ENCODE data around the gene GRIN2A.

Gene GRIN2A

GRCh38 chr16:10121491-10121890 lies 60.7 kb downstream of the GRIN2A start:
- no peak for DNase-seq (ENCODE audit: extremely low spot score)
- CTCF ChIA-PET, result no interaction called here
- POLR2A ChIA-PET, result no interaction called here
- TF ChIP-seq CTCF (IDR thresholded peaks at IDR 0.05; ENCODE audit: control extremely low read depth, extremely low read depth, low read depth, missing control alignments), result no peak

- TF ChIP-seq CTCF (IDR thresholded peaks at IDR 0.05; ENCODE audit: control extremely low read depth, extremely low read depth, low read depth, missing control alignments), result no peak
Observed at GRCh38 chr16:10120953-10121352, 61.3 kb downstream of the GRIN2A start.

GRCh38 chr16:10114409-10114808 lies 67.8 kb downstream of the GRIN2A start:
- ChIA-PET CTCF (interaction anchor here (1.0 kb wide), 1 partner anchor 16 kb away, joined by 3 read pairs; no protein-coding TSS in a partner anchor), POLR2A (no interaction called here)
- no peak for TF ChIP-seq CTCF (IDR thresholded peaks at IDR 0.05; ENCODE audit: control extremely low read depth, extremely low read depth, low read depth, missing control alignments)
- no peak for DNase-seq (ENCODE audit: extremely low spot score)

More at GRCh38 chr16:10120953-10121352, 61.3 kb downstream of the GRIN2A start:
- CTCF ChIA-PET, result no interaction called here
- POLR2A ChIA-PET, result no interaction called here
- no peak for DNase-seq (ENCODE audit: extremely low spot score)

- ChIA-PET POLR2A (no interaction called here), CTCF (interaction anchor here (1.2 kb wide), 1 partner anchor 10 kb away, joined by 3 read pairs; no protein-coding TSS in a partner anchor)
- DNase-seq (ENCODE audit: extremely low spot score), result no peak
- TF ChIP-seq CTCF (IDR thresholded peaks at IDR 0.05; ENCODE audit: control extremely low read depth, extremely low read depth, low read depth, missing control alignments), result no peak
Observed at GRCh38 chr16:10113248-10113647, 69.0 kb downstream of the GRIN2A start.

GRCh38 chr16:10112021-10112420 lies 70.2 kb downstream of the GRIN2A start:
- ChIA-PET CTCF (no interaction called here), POLR2A (no interaction called here)
- TF ChIP-seq CTCF (IDR thresholded peaks at IDR 0.05; ENCODE audit: control extremely low read depth, extremely low read depth, low read depth, missing control alignments), result no peak
- DNase-seq (ENCODE audit: extremely low spot score), result no peak

DNA sequence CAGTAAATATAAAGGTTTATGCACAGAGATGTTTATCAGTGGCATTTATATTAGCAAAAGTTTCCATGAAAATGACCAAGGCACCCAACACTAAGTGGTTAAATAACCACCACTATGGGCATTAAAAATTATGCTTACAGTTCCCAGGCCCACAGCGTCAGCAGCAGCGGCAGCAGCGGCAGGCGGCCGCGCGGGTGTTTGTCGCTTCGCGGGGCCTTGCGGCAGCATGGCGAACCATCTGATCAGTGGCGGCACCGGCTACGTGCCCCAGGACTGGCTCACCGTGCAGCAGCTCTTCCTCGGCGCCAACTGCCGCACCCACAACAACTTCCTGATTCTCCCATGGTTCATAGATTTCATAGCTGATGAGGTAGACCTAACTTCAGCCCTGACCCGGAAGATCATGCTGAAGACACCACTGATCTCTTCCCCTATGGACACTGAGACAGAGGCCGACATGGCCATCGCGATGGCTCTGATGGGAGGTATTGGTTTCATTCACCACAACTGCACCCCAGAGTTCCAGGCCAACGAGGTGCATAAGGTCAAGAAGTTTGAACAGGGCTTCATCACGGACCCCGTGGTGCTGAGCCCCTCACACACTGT lies 71.0 kb downstream of the GRIN2A start:
- TF ChIP-seq CTCF (IDR thresholded peaks at IDR 0.05; ENCODE audit: control extremely low read depth, extremely low read depth, low read depth, missing control alignments), result no peak
- ChIA-PET CTCF (no interaction called here), POLR2A (no interaction called here)
- no peak for DNase-seq (ENCODE audit: extremely low spot score)
